Calu3 (cell line): Measurements from ENCODE around the gene CEMIP2. TPM values are rescaled to one million over a fixed set of nuclear protein-coding genes. Genes with fewer than 3 reads are reported as not detected.
A peak's percentile ranks its signal among the peaks of the same experiment; 100 is the strongest.

ENCODE experiments used
- BruUV-seq: library from RNA; stranded (reverse); fragments of 400-500 nt; replicated peaks from 2 replicates; lab custom pipeline; 2021; lab: Mats Ljungman, UMichigan
- CTCF ChIA-PET: fragments of 300-600 bp; sonication (Branson Sonifier 250); formaldehyde crosslinking; loops from one replicate; lab custom pipeline; 2022; ENCODE audit warnings: antibody characterized with exemption; lab: Charles Lee
- DNase-seq: peaks from one replicate; pipeline ENCODE4 v3.0.0; 2022
- H3K27ac Mint-ChIP-seq: one replicate; pipeline ENCODE4 v1.8.0; 2022; ENCODE audit warnings: mixed read lengths; ENCODE audit not compliant: unreplicated experiment
- H3K27me3 Mint-ChIP-seq: one replicate; pipeline ENCODE4 v1.8.0; 2022; ENCODE audit warnings: mixed read lengths; ENCODE audit not compliant: unreplicated experiment
- H3K36me3 Mint-ChIP-seq: one replicate; pipeline ENCODE4 v1.8.0; 2022; ENCODE audit warnings: mild to moderate bottlenecking, moderate library complexity, mixed read lengths; ENCODE audit not compliant: insufficient read depth, unreplicated experiment
- H3K4me1 Mint-ChIP-seq: one replicate; pipeline ENCODE4 v1.8.0; 2022; ENCODE audit warnings: mild to moderate bottlenecking, low read depth, mixed read lengths; ENCODE audit not compliant: unreplicated experiment
- H3K4me3 Mint-ChIP-seq: one replicate; pipeline ENCODE4 v1.8.0; 2022; ENCODE audit warnings: mild to moderate bottlenecking, low read depth, moderate library complexity, mixed read lengths; ENCODE audit not compliant: unreplicated experiment
- H3K9me3 Mint-ChIP-seq: one replicate; pipeline ENCODE4 v1.8.0; 2022; ENCODE audit warnings: low read depth, mixed read lengths; ENCODE audit not compliant: unreplicated experiment
- intact Hi-C: fragments of 100-400 bp; cut with micrococcal nuclease; formaldehyde crosslinking; loops from one replicate; pipeline ENCODE4 v1.10.0; 2022; ENCODE audit not compliant: unreplicated experiment
- total RNA-seq: library from RNA; stranded (reverse); gene quantifications from 2 replicates; pipeline ENCODE4 v1.2.3, GENCODE V29; 2022
- TF ChIP-seq, protein P1 (sequence below): fragments of 200-600 bp; IDR thresholded peaks from one replicate; pipeline ENCODE4 v1.8.0; 2022; ENCODE audit warnings: antibody characterized with exemption; ENCODE audit not compliant: unreplicated experiment

The CEMIP2 gene
- total RNA-seq, 1 experiment from 2014 or later: 122 TPM

DNA sequence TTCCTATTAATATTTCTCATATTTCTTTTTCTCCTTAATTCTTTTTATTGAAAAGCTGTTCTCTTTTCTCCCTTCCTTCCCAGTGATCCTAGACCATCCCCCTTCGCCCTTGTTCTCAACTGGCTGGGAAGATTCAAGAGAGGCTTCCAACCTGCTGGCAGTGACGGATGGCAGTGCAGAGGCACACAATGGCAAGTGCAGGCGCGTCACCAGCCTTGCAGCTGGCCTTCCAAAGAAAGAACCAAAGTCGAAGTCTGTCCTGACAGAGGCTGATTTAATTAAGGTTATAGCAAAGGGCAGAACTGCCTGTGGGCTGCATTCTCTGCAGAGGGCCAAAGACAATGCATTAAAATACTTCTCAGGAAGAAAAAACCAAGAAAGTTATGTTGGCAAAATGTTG lies 7.4 kb downstream of the CEMIP2 start:
- Mint-ChIP-seq H3K9me3 (no peaks in the 10 kb centered on the region), H3K36me3 (peaks cover 49% of the 10 kb centered on the region), H3K27ac (peak overlapping the region; percentile 82), H3K4me3 (peak overlapping the region; percentile 48), H3K4me1 (peaks cover 57% of the 10 kb centered on the region), H3K27me3 (no peaks in the 10 kb centered on the region)
- CTCF ChIA-PET: interaction anchor here (0.6 kb wide), 1 partner anchor 19 kb away, joined by 3 read pairs; no protein-coding TSS in a partner anchor
- BruUV-seq: no TSS peak
- TF ChIP-seq, protein P1, sequence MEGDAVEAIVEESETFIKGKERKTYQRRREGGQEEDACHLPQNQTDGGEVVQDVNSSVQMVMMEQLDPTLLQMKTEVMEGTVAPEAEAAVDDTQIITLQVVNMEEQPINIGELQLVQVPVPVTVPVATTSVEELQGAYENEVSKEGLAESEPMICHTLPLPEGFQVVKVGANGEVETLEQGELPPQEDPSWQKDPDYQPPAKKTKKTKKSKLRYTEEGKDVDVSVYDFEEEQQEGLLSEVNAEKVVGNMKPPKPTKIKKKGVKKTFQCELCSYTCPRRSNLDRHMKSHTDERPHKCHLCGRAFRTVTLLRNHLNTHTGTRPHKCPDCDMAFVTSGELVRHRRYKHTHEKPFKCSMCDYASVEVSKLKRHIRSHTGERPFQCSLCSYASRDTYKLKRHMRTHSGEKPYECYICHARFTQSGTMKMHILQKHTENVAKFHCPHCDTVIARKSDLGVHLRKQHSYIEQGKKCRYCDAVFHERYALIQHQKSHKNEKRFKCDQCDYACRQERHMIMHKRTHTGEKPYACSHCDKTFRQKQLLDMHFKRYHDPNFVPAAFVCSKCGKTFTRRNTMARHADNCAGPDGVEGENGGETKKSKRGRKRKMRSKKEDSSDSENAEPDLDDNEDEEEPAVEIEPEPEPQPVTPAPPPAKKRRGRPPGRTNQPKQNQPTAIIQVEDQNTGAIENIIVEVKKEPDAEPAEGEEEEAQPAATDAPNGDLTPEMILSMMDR: no peak
- intact Hi-C loops: loop anchor here (5.0 to 10.0 kb wide), 3 partner anchors 34 to 476 kb away; no protein-coding TSS in a partner anchor
- no peak for DNase-seq

DNA sequence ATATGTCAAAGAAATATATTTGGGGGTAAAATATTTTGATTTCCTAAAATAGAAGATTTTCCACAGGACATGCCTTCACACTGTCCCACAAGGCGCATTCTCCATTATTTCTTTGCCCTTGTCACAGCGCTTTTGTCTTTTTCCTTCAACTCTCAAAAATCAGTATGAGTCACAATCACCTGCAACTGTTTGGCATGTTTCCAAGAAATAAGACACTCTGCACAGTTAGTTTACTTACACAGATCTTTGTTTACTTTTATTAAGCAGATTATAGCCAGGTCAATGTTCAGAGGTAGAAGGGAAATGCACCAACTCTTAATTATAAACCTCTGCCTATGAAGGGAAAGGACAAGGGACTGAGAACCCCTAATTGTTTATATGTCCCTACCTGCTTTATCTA lies 9.5 kb downstream of the CEMIP2 start:
- Mint-ChIP-seq H3K27me3 (no peaks in the 10 kb centered on the region), H3K36me3 (peaks cover 29% of the 10 kb centered on the region), H3K4me1 (peaks cover 49% of the 10 kb centered on the region), H3K4me3 (peak overlapping the region; percentile 60), H3K27ac (peak overlapping the region; percentile 81), H3K9me3 (no peaks in the 10 kb centered on the region)
- TF ChIP-seq, protein P1: no peak
- intact Hi-C loops: loop anchor here (2.0 kb wide), 1 partner anchor 16 kb away; no protein-coding TSS in a partner anchor
- BruUV-seq: no TSS peak
- CTCF ChIA-PET: no interaction called here
- peak; percentile 32 for DNase-seq

DNA sequence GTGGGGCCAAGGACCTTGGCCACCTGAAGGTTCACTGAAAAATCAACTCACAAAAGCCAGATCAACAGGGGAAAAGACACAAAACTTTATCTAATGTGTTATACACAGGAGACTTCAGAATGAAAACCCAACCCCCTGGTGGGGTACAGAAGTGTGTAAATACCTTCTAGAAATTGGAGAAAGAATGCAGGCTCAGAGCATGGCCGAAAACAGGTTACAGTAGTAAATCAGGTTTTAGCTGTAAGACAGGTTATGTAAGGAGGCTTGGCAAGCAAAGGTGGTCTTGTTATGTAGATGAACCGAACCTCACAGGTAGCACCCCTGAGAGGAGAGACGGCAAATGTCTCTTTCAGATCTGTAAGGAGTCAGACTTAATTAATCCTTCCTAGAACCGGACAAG lies 10.0 kb downstream of the CEMIP2 start:
- no peaks in the 10 kb centered on the region for H3K9me3 Mint-ChIP-seq
- H3K36me3 Mint-ChIP-seq: peaks cover 29% of the 10 kb centered on the region
- H3K27ac Mint-ChIP-seq: peak overlapping the region; percentile 81
- DNase-seq: no peak
- no peaks in the 10 kb centered on the region for H3K27me3 Mint-ChIP-seq
- CTCF ChIA-PET: no interaction called here
- H3K4me1 Mint-ChIP-seq: peaks cover 49% of the 10 kb centered on the region
- BruUV-seq: no TSS peak
- TF ChIP-seq, protein P1: no peak
- intact Hi-C loops: loop anchor here (2.0 kb wide), 1 partner anchor 15 kb away; no protein-coding TSS in a partner anchor
- H3K4me3 Mint-ChIP-seq: peak overlapping the region; percentile 60

DNA sequence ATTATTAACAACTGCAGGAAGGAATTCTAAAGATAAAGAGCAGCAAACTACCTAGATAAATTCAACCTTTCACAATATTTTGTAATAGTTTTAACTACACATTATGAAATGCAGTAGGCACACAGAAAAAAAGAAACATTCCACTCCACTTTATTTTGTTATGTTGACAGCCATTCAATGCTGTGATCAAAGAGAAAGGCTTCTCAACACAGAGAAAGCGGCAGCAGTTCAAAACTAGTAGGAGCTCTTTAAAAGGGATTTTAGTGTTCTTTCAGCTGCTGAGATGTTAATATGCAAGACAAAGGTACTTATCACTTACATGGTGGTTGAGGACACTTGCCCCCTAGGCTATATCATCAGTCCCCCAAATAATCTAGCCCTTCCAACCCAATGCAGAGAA lies 11.6 kb downstream of the CEMIP2 start:
- no peak for DNase-seq
- CTCF ChIA-PET: no interaction called here
- H3K4me3 Mint-ChIP-seq: peak overlapping the region; percentile 60
- no TSS peak for BruUV-seq
- no peaks in the 10 kb centered on the region for H3K9me3 Mint-ChIP-seq
- intact Hi-C loops: no loop called here
- H3K4me1 Mint-ChIP-seq: peaks cover 56% of the 10 kb centered on the region
- H3K27ac Mint-ChIP-seq: peak overlapping the region; percentile 42
- no peaks in the 10 kb centered on the region for H3K27me3 Mint-ChIP-seq
- TF ChIP-seq, protein P1: no peak
- peaks cover 22% of the 10 kb centered on the region for H3K36me3 Mint-ChIP-seq
